ENCODE results near the gene REXO1.

GRCh38 chr19:1782521-1782920 lies 65.8 kb downstream of the REXO1 start:
- TF ChIP-seq, protein P1, sequence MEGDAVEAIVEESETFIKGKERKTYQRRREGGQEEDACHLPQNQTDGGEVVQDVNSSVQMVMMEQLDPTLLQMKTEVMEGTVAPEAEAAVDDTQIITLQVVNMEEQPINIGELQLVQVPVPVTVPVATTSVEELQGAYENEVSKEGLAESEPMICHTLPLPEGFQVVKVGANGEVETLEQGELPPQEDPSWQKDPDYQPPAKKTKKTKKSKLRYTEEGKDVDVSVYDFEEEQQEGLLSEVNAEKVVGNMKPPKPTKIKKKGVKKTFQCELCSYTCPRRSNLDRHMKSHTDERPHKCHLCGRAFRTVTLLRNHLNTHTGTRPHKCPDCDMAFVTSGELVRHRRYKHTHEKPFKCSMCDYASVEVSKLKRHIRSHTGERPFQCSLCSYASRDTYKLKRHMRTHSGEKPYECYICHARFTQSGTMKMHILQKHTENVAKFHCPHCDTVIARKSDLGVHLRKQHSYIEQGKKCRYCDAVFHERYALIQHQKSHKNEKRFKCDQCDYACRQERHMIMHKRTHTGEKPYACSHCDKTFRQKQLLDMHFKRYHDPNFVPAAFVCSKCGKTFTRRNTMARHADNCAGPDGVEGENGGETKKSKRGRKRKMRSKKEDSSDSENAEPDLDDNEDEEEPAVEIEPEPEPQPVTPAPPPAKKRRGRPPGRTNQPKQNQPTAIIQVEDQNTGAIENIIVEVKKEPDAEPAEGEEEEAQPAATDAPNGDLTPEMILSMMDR (IDR thresholded peaks at IDR 0.05): no peak
- TF ChIP-seq POLR2A (IDR thresholded peaks at IDR 0.05): no peak
- TF ChIP-seq POLR2AphosphoS5 (IDR thresholded peaks at IDR 0.05): no peak
